HG03095 (cell line): ENCODE results near the gene SLC45A3.
"Not testable (repeated sequence)": the region's sequence is repeated elsewhere in the genome, so short reads cannot be mapped to it uniquely, and the experiment has no call there.

Experiments used
- ATAC-seq: cut with Tn5 transposase; IDR thresholded peaks from one replicate; pipeline ENCODE4 v1.9.1; 2021; ENCODE audit warnings: moderate library complexity; ENCODE audit not compliant: unreplicated experiment

The SLC45A3 gene

GRCh38 chr1:205680073-205680851 lies at the start of gene SLC45A3:
TSS of gene SLC45A3 (minus strand) at chr1:205680509. CDS start at chr1:205664656, 15,853 bp downstream.
- no peak for ATAC-seq

- ATAC-seq: no peak
Observed at GRCh38 chr1:205726619-205727125, 46.4 kb upstream of the SLC45A3 start.

DNA sequence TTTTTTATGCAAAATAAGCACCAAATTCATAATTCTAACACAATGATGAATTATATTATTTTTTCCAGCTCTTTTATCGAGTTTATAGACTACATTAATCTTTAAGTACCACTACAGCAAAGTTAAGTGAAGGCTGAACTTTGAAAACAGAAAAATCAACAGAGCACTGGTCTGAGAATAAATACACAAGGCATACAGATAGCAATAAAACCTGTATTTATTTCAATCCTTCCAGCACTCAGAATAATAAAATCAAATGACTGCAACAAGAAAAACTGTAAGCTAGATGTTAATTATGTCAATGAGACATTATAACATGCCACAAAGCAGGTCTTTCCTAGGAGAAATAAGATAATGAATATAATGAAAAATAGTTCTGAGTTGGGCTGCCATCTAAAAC lies 45.2 kb upstream of the SLC45A3 start:
- no peak for ATAC-seq

- not testable (repeated sequence) for ATAC-seq
Observed at GRCh38 chr1:205720740-205721139, 40.4 kb upstream of the SLC45A3 start.

GRCh38 chr1:205719762-205720161 lies 39.5 kb upstream of the SLC45A3 start:
- ATAC-seq: no peak

DNA sequence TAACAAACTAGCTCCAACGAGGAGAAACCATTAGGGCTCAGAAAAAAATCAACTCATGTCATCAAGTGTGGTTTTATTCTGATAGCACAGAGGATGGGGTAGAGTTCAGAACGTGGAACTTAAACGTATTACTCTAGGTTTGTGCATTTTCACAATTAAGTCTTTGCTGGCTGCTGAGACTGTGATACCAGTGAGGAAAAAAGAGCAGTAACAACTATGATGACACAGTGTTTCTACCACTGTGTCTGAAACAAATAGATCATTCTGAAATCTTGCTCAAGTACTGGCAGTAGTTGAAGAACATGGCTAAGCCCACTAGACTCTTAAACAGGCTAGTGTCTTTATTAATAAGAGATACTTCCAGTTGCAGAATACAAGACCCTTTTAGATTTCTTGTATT lies 38.7 kb upstream of the SLC45A3 start:
- no peak for ATAC-seq

- no peak for ATAC-seq
Observed at GRCh38 chr1:205716371-205717132, 36.2 kb upstream of the SLC45A3 start.

DNA sequence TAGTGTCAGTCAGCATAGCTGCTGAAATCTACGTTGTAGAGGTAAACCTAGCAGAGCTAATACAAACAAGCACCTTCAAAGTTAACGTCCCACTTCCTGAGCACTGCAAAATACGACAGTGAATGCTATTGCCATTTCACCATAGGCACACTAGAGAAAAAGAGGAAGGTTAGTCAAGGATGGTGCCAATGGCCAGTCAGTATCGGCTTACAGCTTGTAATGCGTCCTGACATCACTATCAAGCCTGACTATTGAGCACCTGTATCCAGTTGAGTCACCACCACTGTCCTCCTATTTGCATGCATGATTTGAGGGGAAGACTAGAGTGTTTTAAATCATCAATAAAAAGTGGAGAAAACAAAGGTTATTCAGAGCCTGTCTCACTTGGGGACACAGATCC lies 35.3 kb upstream of the SLC45A3 start:
- ATAC-seq: no peak

GRCh38 chr1:205714906-205715246 lies 34.6 kb upstream of the SLC45A3 start:
- no peak for ATAC-seq

- no peak for ATAC-seq
Observed at GRCh38 chr1:205714190-205714905, 34.0 kb upstream of the SLC45A3 start.

GRCh38 chr1:205711105-205712048 lies 31.1 kb upstream of the SLC45A3 start:
- no peak for ATAC-seq

DNA sequence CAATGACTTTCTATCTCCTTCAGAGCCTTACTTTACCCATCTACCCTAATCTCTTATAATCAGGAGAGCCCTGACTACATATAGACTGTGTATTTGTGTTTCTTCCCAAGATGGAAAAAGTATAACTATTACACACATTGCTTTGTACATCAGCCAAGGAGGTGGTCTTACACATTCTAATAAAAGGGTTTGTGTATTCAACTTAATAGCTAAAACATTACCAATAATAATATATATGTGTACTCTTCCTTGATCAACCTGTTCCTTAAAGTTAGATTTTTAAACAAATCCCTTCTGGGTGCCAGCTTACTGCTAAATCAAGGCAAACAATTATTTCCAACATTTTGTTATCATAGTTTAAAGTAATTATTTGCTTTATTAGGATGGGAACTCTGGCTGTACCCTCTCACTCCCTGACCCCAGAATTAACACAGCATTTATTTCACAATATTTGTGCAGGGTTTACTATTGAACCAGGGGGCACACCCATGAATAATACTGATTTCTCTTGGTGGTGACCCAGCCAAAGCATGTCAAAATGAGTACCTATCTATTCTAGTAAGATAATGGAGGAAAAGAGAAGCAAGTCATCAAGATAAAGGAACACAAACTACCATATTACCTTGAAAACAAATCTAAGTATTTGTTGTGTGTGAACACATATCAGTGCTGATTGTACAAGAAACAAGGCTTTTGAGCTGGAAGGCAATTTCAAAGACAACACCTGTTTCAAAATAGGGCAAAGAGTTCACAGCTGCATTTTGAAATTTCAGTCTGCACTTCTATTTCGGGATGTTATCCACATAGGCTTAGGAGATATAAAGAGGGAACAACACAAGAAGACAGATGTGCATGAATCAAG lies 30.1 kb upstream of the SLC45A3 start:
- ATAC-seq: no peak

GRCh38 chr1:205709640-205710039 lies 29.3 kb upstream of the SLC45A3 start:
- ATAC-seq: no peak

- ATAC-seq: no peak
Observed at GRCh38 chr1:205709059-205709398, 28.7 kb upstream of the SLC45A3 start.

GRCh38 chr1:205706601-205707502 lies 26.5 kb upstream of the SLC45A3 start:
- ATAC-seq: no peak

GRCh38 chr1:205704903-205705302 lies 24.6 kb upstream of the SLC45A3 start:
- no peak for ATAC-seq

DNA sequence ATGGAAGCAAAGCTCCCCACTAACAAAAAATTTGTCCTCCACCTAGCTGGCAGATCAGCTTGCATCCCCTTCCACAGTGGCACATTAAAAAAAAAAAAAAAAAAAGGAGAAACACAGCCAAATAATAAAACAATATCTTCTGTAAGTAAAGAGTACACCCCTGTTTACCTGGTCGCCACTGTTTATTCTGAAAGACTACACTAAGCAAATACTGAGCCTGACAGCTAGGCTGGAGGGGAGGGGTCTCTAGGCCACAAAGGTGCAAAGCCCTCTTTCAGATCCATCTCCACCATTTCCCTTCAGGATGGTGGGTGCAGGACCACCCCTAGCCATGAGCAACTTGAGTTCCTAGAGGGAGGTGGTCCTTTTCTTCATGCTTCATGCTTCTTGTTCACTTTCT lies 22.8 kb upstream of the SLC45A3 start:
- no peak for ATAC-seq

GRCh38 chr1:205701891-205702290 lies 21.6 kb upstream of the SLC45A3 start:
- ATAC-seq: no peak

DNA sequence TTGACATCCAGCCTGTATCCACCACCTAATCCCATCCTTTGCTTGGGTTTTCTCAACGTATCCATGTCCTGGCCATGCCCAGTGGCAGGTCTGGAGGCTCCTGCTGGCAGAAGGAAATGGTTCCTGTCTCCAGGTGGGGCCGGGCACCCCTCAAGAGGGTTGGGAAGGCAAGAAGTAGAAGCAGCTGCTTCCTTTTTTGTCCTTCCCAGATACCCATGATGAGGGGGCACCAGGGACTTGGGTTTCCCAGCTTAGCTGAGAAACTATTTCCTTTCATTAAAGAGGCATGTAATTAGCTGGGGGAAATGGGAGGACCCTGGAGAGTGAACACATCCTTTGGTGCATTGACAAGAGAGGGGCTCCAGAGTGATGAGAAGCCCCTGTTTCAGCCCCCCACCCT lies 21.1 kb upstream of the SLC45A3 start:
- ATAC-seq: no peak
